Activated CD8-positive, alpha-beta memory T cell treated with anti-CD3 and anti-CD28 coated beads, Interleukin-2, amount 50 U/mL, for 4 hours (primary cell): ENCODE results near the gene TMEM240.
"Not testable (repeated sequence)": the region's sequence is repeated elsewhere in the genome, so short reads cannot be mapped to it uniquely, and the experiment has no call there.

Experiments used
- DNase-seq: peaks from one replicate; pipeline ENCODE4 v3.0.0-alpha.2; 2020

Gene TMEM240

GRCh38 chr1:1539310-1540089 is 924 bp downstream of the TMEM240 start:
- DNase-seq: no peak

DNA sequence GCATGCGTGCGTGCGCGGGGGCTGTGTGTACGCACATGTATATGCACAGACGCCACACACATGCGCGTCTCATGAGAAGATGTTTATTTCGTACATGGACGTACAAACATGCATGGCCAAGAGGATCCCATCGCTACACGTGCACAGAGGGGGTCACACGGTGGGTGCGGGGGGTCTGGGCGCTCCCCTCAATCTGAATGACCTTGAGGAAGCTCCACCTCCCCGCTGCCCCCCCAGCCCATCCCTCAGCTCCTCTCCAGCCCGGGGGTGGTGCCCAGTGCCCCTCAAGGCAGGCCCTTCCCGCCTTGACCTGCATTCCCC is 1.5 kb downstream of the TMEM240 start:
- DNase-seq: no peak

GRCh38 chr1:1538334-1538733 is 2.1 kb downstream of the TMEM240 start:
- DNase-seq: no peak

- no peak for DNase-seq
These were observed 2.7 kb downstream of the TMEM240 start for GRCh38 chr1:1537626-1538250.

DNA sequence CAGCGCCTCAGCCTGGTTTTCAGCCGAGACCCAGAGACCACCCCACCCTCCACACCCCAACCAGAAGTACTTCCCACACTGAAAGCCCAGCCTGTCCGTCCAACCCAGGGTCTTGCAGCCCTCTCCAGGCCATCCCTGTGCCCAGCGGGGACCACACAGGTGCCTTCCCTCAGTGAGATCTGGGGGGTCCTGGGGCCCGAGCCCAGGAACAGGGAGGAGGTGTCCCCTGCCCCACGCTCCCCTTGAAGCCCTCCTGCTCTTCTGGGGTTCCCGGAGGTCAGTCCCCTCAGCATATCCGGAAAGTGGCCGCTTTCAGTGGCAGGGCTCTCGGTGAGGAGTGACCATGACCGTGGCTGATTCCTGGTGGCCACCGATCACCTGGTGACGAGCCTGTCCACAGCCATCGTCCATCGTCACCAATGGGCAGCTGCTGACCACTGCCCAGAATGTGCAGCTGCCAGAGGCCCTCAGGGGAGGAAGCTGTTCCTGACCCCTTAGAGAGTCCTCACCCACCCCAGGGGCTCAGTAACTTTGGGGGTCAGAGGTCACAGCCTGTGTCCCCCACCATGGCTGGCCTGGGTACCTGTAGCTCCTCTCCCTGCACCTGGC is 3.4 kb downstream of the TMEM240 start:
- no peak for DNase-seq

DNA sequence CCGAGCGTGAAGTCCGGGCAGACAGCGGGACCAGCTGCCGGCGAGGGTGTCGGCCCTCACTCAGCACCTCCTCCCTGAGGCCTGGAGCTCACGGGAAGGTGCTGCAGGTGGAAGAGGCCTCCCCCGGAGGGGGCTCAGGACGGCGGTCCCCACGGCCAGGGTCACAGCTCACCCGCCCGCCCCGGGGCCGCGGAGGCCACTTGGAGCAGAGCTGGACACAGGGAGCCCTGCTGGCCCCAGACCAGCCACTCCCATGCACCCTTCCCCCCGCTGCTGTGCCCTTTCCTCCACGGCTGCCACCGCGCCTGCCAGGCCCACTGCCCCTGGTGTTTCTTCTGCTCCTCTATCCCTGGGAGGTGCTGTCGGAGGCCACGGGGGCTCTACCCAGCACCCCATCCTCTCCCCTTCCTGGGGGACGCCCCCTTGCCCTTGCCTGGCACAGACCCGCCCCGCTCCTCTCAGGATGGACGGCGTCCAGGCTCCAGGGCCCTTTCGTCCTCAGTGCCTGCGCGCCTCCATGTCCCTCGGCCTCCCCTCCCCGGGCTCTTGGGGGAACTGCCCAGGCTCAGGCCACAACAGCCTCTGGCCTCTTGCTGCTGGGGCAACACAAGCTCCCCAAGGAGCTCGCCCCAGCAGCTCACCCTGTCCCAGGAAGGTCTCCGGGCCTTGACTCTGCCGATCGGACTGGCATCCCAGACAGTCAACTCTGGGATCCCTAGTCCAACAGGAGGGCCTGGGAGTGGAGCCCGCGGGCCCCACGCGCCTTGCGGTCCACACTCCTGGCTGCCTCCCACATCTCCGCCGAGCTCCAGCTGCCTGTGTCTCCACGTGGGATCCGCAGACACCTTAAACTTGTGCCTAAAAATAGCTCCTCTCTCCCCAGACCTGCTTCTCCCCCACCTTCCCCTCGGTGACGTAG is 4.1 kb downstream of the TMEM240 start:
- DNase-seq: no peak

DNA sequence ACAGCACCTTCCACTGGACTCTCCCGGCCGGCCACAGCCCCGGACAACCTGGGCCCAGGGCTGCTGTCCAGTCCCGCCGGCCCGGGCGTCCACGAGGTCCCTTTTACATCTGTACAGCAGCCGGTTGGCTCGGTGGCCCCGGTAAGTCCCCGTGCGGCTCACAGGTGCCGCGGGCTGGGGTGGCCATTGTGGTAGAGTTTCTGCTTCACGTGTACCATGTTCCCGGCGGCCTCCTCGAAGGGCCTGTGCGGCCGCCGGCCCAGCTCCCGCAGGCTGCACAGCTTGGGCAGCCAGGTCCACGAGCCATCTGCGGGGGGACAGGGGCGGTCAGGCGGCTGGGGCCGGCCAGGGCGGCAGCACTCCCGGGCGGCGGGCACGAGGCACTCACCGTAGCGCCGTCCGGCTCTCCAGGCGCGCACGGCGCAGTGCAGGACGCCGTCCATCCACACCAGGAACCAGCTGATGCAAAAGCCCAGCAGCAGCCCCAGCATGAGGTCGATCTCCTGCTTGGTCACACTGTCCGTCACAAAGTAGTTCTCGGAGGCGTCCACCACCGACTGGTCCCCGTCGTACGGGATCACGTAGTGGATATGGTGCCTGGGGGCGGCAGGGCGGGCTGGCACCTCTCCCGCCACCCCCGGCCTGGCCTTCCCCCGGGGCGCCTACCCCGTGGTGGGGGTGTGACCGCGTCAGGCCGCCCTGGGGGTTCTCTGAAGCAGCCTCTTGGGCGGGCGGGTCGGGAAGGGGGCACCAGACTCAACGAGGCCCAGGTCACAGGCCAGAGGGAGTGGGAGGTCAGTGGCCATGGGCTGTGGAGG is 5.0 kb downstream of the TMEM240 start:
- DNase-seq: no peak

DNA sequence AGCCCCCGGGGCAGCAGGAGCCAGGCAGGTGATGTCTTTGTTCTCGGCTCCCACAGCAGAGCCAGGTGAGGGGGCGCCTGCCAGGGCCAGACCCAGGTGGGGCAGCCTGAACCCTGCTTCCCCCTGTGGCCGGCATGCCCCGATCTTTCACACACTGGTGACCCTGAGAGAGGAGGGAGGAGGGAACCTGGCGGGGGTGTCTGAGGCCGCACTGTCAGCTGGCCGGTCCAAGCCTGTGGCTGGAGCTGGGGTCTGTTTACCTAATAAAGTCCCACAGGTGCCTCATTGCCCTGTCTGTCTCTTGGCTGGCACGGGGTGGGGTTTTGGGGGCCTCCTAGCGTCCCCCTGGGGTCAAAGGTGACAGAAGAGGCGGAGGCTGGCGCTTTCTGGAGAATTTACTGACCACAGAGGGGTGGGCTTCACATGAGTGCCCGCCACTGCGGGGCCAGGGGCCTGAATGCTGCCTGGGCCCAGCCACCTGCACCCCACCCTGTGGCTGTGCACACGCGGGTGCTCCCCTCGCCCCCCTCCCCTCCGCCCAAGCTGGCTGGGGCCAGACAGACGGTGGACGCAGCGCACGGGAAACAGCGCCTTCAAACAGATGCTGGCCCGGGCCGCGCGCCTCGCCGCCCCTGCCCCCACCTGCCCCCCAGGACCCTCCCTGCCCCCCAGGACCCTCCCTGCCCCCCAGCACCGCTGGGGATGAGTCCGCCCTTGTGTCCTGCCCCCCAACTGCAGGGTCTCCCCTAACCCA is 5.8 kb downstream of the TMEM240 start:
- DNase-seq: no peak

DNA sequence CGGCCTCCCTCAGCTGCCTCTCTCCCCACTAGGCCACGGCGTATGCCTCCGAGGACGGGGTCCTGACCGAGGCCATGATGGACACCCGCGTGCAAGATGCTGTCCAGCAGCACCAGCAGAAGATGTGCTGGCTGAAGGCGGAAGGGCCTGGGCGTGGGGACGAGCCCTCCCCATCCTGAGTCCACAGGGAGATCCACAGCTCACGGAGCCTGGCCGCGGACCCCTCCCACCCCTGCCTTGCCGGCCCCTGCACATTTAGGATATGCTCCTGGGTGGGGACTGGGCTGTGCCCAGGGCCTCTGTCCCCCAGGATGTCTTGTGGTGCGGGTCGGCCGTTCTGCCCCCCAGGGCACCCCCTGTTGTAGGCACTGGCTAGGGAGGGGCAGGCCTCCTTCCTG is 6.5 kb downstream of the TMEM240 start:
- not testable (repeated sequence) for DNase-seq

DNA sequence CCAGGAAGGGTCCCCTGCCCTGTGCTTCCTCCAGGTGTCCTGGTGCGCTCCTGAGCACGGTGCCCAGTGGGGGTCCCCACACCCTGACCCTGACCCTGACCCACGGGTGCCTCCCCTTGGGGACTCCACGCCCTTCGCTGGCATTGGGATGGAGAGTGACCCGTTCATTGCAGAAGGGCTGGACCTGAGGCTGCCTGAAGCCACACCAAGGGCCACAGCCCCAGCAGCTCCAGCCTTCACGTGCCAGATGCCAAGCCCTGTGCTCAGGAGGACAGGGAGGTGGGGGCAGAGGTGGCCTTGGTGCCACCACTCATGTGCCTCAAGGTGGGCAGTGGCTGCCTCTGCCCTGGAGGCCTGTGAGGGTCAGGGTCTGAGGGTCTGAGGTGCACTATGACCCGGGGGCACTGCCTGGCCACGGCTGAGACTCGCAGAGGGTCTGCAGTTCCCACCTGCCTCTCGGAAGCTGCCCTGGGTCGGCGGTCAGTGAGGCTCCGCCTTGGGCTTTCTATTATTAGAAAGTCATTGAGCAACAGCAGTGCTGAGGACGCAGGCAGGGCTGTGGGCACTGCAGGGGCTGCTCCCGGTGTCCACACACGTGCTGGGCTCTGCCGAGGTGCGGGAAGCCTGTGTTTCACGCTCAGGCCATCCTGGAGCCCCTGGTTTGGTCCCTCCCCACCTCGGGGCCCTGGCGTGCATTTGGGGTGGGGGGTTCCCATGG is 7.1 kb downstream of the TMEM240 start:
- not testable (repeated sequence) for DNase-seq

GRCh38 chr1:1531947-1532346 is 8.5 kb downstream of the TMEM240 start:
- no peak for DNase-seq

DNA sequence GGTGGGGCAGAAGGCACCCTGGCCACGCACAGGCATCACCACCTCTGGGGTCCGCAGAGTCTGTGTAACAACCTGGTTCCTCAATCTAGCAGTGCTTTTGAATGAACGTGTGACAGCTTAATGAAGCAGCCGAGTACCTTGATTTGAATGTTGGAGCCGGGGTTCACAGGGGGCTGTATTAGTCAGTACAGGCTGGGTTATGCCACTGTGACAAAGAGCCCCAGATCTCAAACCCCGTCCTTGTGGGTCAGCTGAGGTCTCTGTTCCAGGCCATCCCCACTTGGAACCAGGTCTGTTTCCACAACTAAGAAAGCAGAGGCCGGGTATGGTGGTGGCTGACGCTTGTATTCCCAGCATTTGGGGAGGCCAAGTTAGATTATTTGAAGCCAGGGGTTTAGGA is 10.5 kb downstream of the TMEM240 start:
- DNase-seq: no peak

- no peak for DNase-seq
These were observed 11.1 kb downstream of the TMEM240 start for GRCh38 chr1:1529321-1529720.

DNA sequence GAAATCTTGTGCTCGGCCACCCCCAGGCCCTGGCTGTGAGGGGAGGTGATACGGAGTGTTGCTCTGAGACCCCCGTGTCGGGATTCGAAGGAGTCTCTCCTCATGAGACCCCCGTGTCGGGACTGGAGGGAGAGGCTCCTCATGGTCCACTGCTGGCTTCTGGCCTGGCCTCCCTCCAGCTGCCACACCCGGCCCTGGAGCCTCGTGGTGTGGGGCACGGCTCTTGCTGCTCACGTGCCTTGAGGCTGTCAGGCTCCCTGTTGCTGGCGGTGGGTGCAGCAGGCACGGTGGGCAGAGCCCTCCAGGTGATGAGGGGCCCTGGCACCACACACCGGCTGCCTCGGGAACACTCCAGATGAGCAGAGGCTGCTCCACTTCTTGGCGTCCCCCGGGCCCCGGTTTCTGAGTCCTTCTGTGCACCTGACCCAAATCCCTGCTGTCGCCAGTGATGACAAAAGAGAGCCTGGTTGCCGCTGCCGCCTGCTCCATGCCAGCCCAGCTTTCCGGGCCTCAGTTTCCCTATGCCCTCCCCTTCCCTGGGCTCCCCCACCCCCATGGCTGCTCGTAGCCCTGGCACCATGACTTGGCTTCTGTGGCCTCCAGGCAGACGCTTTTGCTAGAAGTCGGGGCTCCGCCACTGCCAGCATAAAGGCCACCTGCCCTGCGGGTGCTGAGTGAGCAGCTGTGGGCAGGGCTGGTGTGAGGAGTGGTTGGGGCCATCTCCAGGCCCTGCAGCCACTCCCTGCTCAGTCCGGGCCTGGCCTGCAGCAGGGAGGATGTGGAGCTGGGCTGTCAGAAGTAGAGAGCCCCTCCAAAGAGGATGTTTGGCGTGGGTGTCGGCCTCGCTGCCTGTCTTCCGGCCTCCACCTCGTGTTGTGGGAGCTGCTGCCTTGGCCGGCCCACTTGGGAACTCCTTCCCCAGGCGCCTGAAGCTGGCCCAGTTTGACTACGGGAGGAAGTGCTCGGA is 11.8 kb downstream of the TMEM240 start:
- DNase-seq: no peak

DNA sequence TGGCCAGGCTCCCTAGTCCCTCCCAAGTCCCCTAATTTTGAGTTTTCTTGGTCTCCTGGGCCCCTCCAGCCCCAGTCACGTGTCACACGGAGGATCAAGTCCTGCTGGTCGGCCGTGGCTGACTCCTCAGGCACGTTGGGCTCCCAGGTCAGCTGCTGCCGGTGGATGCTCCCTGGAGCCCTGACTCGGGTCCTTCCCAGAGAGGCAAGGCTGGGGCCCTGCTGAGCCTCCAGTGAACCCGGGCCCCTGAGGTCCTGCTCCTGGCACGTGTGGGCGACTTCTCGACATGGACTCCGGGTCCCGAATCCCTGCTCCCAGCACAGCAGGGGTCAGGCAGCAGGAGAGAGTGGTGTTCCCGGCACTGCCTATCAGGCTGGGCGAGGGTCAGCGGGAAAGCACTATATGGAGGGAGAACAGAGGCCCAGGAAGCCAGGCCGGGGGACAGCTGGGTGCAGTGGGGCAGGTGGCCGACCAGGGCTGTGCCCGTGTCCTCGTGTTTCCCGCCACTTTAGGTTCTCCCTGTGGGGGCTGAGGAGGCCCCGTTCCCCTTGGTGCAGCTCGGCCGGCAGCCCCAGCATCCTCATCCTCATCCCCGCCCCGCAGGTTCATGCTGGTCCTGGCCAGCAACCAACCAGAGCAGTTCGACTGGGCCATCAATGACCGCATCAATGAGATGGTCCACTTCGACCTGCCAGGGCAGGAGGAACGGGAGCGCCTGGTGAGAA is 13.2 kb downstream of the TMEM240 start:
- no peak for DNase-seq

DNA sequence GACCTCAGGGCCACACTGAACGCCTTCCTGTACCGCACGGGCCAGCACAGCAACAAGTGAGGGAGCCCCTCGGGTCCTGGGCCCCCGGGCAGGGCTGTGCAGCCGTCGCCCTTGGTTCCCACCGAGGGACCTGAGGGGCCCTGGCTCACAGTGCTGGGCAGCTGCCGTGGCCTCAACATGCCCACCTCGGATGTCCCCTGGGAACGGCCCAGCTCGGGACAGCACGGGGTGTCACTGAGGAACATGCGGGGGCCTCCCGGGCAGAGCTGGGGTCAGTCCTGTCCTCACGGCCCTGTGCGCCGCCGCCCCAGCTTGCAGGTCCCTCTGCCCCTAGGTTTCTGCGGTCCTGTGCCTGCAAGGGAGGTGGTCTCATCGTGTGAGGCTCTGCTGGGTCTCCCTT is 13.9 kb downstream of the TMEM240 start:
- not testable (repeated sequence) for DNase-seq

- DNase-seq: not testable (repeated sequence)
These were observed 15.6 kb downstream of the TMEM240 start for GRCh38 chr1:1524750-1525383.

DNA sequence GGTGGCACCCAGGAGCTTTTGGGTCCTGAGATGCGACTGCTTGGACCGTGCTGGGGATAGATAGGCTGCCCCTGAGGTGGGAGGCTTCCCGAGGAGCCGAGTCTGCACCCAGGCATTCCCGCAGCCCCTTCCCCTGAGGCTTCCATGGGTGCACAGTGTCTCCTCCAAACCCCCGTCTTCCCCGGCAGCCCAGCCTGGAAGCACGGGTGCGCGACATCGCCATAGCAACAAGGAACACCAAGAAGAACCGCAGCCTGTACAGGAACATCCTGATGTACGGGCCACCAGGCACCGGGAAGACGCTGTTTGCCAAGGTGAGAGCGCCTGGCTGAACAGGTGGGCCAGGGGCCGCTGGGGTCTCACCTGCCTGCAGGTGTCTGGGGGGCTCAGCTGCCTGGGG is 16.8 kb downstream of the TMEM240 start:
- DNase-seq: not testable (repeated sequence)
